HG03439 (cell line): ENCODE data around the gene ASB5.

Source experiments
- ATAC-seq: cut with Tn5 transposase; IDR thresholded peaks from one replicate; pipeline ENCODE4 v1.9.1; 2021; ENCODE audit warnings: mild to moderate bottlenecking, moderate library complexity; ENCODE audit not compliant: unreplicated experiment

The ASB5 gene

DNA sequence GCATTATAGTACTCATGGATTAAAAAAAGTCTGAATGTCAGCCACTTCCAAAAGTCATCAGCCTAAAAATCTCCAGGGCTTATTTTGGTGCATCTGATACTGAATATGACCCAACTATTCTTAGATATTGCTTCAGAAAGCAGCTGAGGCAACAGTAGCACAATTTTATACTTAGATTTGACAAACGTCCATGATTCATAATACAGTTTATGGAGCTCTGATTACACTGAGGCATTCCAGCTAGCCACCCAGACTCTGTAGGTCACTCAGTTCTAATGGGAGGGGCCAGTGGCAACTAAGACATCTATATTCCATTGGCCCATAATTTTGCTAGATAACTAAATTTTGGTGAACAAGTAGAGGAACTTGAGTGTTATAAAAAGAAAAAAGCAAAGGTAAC lies 84.0 kb downstream of the ASB5 start:
- no peak for ATAC-seq
